Measurements from ENCODE around the gene KIAA0513.

The KIAA0513 gene, protein sequence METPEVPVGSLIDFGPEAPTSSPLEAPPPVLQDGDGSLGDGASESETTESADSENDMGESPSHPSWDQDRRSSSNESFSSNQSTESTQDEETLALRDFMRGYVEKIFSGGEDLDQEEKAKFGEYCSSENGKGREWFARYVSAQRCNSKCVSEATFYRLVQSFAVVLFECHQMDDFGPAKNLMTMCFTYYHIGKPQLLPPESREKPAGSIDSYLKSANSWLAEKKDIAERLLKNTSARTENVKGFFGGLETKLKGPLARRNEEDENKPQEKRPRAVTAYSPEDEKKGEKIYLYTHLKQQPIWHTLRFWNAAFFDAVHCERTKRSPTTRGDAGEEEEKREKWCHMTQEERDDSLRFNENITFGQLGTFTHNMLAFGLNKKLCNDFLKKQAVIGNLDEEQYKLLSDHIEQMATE

GRCh38 chr16:85027349-85027957, at the start of gene KIAA0513:
Gene KIAA0513 (plus strand): TSS chr16:85027795. CDS start chr16:85067072, 39,277 bp downstream.
- DNase-seq (ENCODE audit: low read depth in 2 of 2), result peak; percentile 95 to 97

DNA sequence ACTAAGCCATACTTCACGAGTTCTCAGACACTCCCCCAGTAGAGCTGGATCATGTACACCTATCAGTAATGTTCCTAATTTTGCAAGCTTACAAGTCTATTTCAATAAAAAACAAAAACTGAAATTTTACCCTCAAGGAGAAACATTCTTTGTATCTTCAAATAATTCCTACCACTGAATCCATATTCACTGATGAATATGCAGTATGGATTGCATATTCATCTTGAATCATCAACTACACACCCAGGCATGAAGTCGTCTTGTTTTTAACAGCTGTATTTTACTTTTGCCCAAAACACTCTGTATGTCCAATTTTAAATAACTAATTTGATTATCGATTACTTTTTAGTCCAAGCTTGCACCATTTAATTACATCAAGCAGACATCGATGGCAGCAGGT, 48.1 kb upstream of the KIAA0513 start:
- no peak for DNase-seq (ENCODE audit: low read depth in 2 of 2)

DNA sequence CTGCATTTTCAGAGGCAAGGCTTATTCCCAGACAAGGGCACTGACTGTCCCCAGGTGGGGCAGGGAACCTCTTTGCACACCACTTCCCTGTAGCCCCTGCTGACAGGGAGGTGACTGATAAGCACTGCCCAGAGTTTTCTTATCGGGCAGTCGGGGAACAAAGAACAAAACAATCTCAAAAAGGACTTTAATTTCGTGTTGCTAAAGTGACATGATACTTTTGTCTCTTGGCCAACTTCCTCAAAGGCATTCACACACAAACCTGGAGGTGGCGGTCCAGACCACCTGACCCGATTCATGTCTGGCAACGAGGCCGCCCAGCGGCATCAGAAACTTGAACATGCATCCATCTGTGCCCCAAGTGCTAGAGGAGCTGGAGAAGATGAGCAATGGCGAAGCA, 45.2 kb upstream of the KIAA0513 start:
- no peak for DNase-seq (ENCODE audit: low read depth in 2 of 2)

GRCh38 chr16:84985079-84986065, 42.2 kb upstream of the KIAA0513 start:
- no peak for DNase-seq (ENCODE audit: low read depth in 2 of 2)

DNA sequence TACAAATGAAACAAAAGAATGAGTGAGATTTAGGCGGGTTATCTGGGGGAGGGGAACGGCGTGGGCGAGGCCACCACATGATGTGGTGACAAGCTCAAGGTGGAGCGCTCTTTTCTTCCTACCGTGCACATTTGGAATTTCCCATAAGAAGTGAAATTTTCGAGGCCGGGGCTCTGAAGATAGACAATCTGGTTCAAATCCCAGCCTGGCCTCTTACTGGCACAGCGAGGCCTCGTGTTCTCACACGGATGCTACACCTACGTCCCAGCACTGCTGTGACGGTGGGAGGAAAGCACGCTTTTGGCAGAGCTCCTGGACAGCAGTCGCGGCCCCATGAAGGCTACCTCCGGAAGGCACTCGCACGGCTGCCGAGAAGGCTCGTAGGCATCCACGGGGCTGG, 41.5 kb upstream of the KIAA0513 start:
- peak; percentile 21 to 38 for DNase-seq (ENCODE audit: low read depth in 2 of 2)

DNA sequence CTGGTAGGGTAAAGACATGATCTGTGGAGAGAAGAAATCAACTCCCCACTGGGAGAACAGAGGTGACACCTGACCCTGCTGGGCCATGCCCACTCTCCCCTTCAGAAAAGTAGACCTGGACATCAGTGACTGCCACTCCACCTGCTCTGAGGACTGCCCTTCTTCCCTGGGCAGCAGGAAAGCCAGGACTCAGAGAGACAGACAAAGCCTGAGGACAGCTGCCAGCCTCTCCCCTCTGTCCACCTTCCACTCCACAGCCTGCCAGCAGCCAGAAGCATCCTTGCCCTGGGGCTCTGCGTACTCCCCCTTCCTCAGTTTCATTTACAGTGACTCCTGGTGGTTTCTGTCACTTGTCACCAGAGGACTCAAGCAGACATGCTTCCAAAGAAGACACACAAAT, 40.7 kb upstream of the KIAA0513 start:
- no peak for DNase-seq (ENCODE audit: low read depth in 2 of 2)

DNA sequence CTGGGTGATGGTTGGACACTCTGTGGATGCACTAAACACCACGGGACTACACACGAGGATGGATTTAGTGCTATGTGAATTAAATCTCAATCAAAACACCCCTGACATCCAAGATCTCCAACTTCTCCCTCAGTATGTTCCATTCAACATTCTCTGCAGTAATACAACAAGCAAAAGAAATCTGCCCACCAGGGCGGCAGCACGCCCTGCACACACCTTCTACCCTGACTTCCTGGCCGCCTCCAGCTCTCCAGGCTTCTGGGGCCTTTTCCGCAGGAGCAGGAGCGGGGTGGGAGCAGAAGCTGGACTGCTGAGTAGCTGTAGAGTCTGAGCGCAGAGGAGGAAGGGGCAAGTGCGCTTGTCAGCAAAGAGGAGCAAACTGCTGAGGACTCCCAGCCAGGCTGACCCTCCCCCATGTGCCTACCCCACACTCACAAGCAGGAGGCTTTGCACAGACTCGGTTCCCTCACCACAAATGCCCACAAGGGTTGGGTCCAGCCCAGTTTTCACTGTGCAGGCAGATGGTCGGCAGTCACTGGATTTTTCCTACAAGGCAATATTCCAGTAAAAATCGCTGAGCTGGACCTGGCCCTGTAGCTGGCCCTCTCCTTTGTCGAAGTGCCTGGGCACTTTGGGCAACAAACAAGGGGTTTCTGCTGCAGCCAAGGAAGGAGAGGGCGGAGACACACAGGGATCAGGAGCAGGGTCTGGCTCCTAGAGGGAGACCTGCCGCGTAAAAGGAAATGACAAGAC, 39.1 kb upstream of the KIAA0513 start:
- DNase-seq (ENCODE audit: low read depth in 2 of 2), result no peak

GRCh38 chr16:84989749-84990620, 37.6 kb upstream of the KIAA0513 start:
- no peak for DNase-seq (ENCODE audit: low read depth in 2 of 2)

GRCh38 chr16:84990782-84991181, 36.8 kb upstream of the KIAA0513 start:
- no peak for DNase-seq (ENCODE audit: low read depth in 2 of 2)

DNA sequence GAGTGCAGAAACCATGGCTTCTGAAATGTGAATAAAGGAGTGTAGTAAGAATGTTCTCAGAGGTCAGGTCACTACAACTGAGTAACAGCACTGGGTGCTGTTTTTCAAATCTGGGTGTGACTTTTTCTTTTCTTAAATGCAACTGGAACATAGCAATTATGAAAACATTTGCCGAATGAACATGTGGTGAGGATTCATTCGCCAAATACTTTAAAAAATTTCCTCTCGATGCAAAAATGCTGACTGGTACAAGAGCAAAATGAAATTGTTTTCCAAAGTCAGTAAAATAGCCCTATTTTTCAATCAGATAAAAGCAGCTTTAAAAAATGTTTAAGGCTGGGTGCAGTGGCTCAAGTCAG, 34.9 kb upstream of the KIAA0513 start:
- DNase-seq (ENCODE audit: low read depth in 2 of 2), result no peak

GRCh38 chr16:84993926-84994325, 33.7 kb upstream of the KIAA0513 start:
- no peak for DNase-seq (ENCODE audit: low read depth in 2 of 2)

- no peak for DNase-seq (ENCODE audit: low read depth in 2 of 2)
Observed at GRCh38 chr16:84995663-84996062, 31.9 kb upstream of the KIAA0513 start.

- DNase-seq (ENCODE audit: low read depth in 2 of 2), result no peak
Observed at GRCh38 chr16:84996365-84996764, 31.2 kb upstream of the KIAA0513 start.

GRCh38 chr16:84999200-84999599, 28.4 kb upstream of the KIAA0513 start:
- no peak for DNase-seq (ENCODE audit: low read depth in 2 of 2)

DNA sequence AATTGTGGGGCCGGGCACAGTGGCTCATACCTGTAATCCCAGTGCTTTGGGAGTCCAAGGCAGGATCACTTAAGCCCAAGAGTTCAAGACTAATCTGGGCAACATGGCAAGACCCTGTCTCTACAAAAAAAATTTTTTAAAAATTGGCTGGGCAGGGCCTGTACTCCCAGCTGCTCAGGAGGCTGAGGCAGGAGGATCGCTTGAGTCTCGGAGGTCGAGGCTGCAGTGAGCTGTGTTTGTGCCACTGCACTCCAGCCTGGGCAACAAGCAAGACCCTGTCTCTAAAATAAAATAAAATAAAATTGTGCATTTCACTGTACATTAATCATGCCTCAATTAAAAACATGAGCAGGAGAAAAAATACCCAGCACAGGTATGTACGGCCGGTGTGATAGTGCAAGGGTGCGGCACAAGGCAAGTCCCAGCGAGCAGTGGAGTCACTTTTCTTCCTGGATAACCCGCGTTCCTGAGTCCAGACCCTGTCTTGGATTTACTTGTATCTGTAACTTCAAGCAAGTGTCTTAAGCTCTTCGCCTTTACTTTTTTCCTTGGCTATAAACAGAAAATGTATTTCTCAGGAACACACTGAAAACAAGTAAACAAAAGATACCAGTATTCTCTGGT, 27.6 kb upstream of the KIAA0513 start:
- no peak for DNase-seq (ENCODE audit: low read depth in 2 of 2)

DNA sequence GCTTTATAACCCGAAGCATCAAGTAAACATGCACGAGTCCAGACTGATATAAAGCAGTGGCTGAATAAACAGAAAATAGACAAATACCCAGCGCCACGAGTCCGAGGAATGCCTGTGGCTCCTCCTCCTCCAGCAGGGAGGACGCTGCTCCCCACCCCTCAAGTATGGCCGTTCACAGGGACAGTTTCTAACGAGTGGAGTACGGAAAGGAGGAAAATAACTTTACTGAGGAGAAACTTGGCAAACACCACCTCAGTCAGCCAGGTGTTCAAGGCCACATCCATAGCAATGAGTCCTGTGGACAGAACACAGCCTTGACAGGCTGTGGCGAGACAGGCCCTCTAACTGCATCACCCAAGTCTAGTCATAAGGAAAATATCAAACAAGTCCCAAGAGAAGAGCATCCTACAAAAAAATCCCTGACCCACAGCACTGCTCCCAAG, 25.5 kb upstream of the KIAA0513 start:
- DNase-seq (ENCODE audit: low read depth in 2 of 2), result no peak

DNA sequence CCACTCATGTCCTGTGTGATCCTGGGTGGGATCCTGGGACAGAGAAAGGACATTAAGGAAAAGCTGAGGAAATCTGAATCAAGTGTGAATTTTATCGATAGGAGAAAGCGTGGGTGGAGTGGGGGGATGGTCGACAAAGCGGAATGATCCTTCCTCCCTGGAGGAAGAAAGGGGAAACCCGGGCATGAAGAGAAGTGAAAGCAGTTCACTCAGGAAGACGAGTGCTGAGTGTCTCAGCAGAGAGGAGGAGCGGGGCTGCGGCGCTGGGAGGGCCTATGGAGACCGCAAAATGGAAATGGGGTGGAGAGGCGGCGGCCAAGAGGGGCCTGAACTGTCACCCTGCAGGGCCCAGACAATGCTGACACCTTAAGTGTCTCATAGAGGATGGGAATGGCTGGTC, 25.0 kb upstream of the KIAA0513 start:
- DNase-seq (ENCODE audit: low read depth in 2 of 2), result no peak

GRCh38 chr16:85003076-85003475, 24.5 kb upstream of the KIAA0513 start:
- DNase-seq (ENCODE audit: low read depth in 2 of 2), result no peak

- DNase-seq (ENCODE audit: low read depth in 2 of 2), result no peak
Observed at GRCh38 chr16:85003725-85004586, 23.6 kb upstream of the KIAA0513 start.
